Measurements from ENCODE around the gene MYB. TPM values are rescaled to one million over a fixed set of nuclear protein-coding genes. Genes with fewer than 3 reads are reported as not detected.

MYB gene
- total and polyA plus RNA-seq, 2 of the 13 experiments (the other 11 are each of a cell fraction or from before 2014, with no cell fraction given), result 0.04 to 0.20 TPM

DNA sequence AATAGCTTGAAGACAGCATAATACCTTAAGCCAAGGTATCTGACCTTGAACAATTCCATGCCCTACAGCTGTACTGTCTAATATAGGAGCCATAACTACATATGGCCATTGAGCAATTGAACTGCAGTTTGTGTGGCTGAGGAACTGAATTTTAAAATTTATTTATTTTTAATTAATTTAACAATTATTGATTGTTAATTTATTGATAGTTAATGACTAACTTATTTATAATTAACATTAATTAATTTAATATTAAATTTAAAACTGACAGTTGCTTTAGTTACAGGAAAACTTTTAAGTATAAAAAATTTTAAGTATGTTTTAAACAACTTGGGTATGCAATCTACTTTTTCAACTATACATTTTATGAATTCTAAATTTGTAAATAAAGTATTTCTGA lies 12.3 kb upstream of the MYB start:
- no peak overlapping the region for H3K9ac ChIP-seq (ENCODE audit: insufficient read depth, low read depth, low read length)
- peaks cover 14% of the 10 kb centered on the region for H3K4me1 ChIP-seq (ENCODE audit: insufficient read depth, low read length)
- no peaks in the 10 kb centered on the region for H3K9me3 ChIP-seq (ENCODE audit: low read length)
- in situ Hi-C loops (cut with HindIII; ENCODE audit: extremely low pct_ligation_motif_present, low pct_unique_long_range_greater_than_20kb), result no loop called here
- TF ChIP-seq THAP11 (CRISPR knock-in tag; IDR thresholded peaks at IDR 0.05), result no peak
- no peak for TF ChIP-seq NFYC (CRISPR knock-in tag; IDR thresholded peaks at IDR 0.05)
- no peak for TF ChIP-seq RFX5 (IDR thresholded peaks at IDR 0.05; ENCODE audit: low read depth, low read length)
- no peak for TF ChIP-seq POLR2AphosphoS5 (IDR thresholded peaks at IDR 0.05; ENCODE audit: low read depth, low read length)
- no peak for TF ChIP-seq ZNF468 (CRISPR knock-in tag; IDR thresholded peaks at IDR 0.05)
- TF ChIP-seq, protein P1, sequence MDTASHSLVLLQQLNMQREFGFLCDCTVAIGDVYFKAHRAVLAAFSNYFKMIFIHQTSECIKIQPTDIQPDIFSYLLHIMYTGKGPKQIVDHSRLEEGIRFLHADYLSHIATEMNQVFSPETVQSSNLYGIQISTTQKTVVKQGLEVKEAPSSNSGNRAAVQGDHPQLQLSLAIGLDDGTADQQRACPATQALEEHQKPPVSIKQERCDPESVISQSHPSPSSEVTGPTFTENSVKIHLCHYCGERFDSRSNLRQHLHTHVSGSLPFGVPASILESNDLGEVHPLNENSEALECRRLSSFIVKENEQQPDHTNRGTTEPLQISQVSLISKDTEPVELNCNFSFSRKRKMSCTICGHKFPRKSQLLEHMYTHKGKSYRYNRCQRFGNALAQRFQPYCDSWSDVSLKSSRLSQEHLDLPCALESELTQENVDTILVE (CRISPR knock-in tag; IDR thresholded peaks at IDR 0.05), result no peak
- no peak for TF ChIP-seq SP140L (CRISPR knock-in tag; IDR thresholded peaks at IDR 0.05; ENCODE audit: borderline replicate concordance)
- TF ChIP-seq WIZ (CRISPR knock-in tag; IDR thresholded peaks at IDR 0.05), result no peak
- TF ChIP-seq ARNT (IDR thresholded peaks at IDR 0.05), result no peak
- TF ChIP-seq ZNF44 (CRISPR knock-in tag; IDR thresholded peaks at IDR 0.05), result no peak
- TF ChIP-seq, protein P2, sequence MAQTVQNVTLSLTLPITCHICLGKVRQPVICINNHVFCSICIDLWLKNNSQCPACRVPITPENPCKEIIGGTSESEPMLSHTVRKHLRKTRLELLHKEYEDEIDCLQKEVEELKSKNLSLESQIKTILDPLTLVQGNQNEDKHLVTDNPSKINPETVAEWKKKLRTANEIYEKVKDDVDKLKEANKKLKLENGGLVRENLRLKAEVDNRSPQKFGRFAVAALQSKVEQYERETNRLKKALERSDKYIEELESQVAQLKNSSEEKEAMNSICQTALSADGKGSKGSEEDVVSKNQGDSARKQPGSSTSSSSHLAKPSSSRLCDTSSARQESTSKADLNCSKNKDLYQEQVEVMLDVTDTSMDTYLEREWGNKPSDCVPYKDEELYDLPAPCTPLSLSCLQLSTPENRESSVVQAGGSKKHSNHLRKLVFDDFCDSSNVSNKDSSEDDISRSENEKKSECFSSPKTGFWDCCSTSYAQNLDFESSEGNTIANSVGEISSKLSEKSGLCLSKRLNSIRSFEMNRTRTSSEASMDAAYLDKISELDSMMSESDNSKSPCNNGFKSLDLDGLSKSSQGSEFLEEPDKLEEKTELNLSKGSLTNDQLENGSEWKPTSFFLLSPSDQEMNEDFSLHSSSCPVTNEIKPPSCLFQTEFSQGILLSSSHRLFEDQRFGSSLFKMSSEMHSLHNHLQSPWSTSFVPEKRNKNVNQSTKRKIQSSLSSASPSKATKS (CRISPR knock-in tag; IDR thresholded peaks at IDR 0.05), result no peak
- no peak for TF ChIP-seq GFI1 (CRISPR knock-in tag; IDR thresholded peaks at IDR 0.05; ENCODE audit: borderline replicate concordance)
- no peak for TF ChIP-seq STAT5B (CRISPR knock-in tag; IDR thresholded peaks at IDR 0.05)
- TF ChIP-seq FOSL1 (CRISPR knock-in tag; IDR thresholded peaks at IDR 0.05; ENCODE audit: borderline replicate concordance), result no peak
- TF ChIP-seq HMG20B (CRISPR knock-in tag; conservative IDR thresholded peaks at IDR 0.05), result no peak
- ATAC-seq (no peak), FAIRE-seq (no peak), DNase-seq (ENCODE audit: low spot score) (no peak)
- H3K4me2 ChIP-seq (ENCODE audit: low read depth, low read length), result no peak overlapping the region
- no peaks in the 10 kb centered on the region for H3K79me2 ChIP-seq (ENCODE audit: insufficient read depth, low read length)
- H4K20me1 ChIP-seq (ENCODE audit: insufficient read depth, low read length), result no peaks in the 10 kb centered on the region
- ChIA-PET CTCF (ENCODE audit: low intra/inter-chr PET ratio, low total read pairs) (no interaction called here), POLR2A (no interaction called here)
- no peak overlapping the region for H3K27ac ChIP-seq (ENCODE audit: extremely low read length, insufficient read depth, low read length)
- H3K27me3 ChIP-seq (ENCODE audit: control insufficient read depth in 1 of 2, insufficient read depth in 2 of 2, low read length in 2 of 2), result peaks cover 0 to 3% of the 10 kb centered on the region in 2 experiments; a peak in 1 of 5 replicates
- intact Hi-C loops (cut with micrococcal nuclease; ENCODE audit: unreplicated experiment), result no loop called here
- no peaks in the 10 kb centered on the region for H3K36me3 ChIP-seq (replicated peaks in 1 of 2; ENCODE audit: control insufficient read depth in 1 of 2, insufficient read depth in 2 of 2, low read length in 2 of 2)
- H2AFZ ChIP-seq (ENCODE audit: low read length), result no peak overlapping the region
- no TSS peak for BruUV-seq (replicated peaks)
- no peak overlapping the region for H3K4me3 ChIP-seq (replicated peaks in 1 of 3; ENCODE audit: insufficient read depth in 1 of 3, low read depth in 2 of 3, low read length in 3 of 3)
